ACC112 (cell line): ENCODE data around the gene MTHFR.

Experiments
- H2AFZ ChIP-seq: fragments of 200-600 bp; sonication (generic); one replicate; pipeline ENCODE4 v1.6.0; 2017; ENCODE audit warnings: antibody characterized with exemption, low read length; ENCODE audit not compliant: unreplicated experiment
- H3K27ac ChIP-seq: fragments of 200-600 bp; sonication (generic); 2 replicates; pipeline ENCODE4 v1.5.1; 2014; ENCODE audit warnings: low read depth, mild to moderate bottlenecking, antibody characterized with exemption, low read length, moderate library complexity
- H3K27me3 ChIP-seq: fragments of 200-600 bp; sonication (generic); 2 replicates; pipeline ENCODE4 v1.6.1; 2014; ENCODE audit warnings: mild to moderate bottlenecking, antibody characterized with exemption, low read length, moderate library complexity, mixed read lengths; ENCODE audit not compliant: insufficient read depth
- H3K36me3 ChIP-seq: fragments of 200-600 bp; sonication (generic); 2 replicates; pipeline ENCODE4 v1.6.1; 2016; ENCODE audit warnings: mild to moderate bottlenecking, antibody characterized with exemption, low read length, moderate library complexity, mixed read lengths; ENCODE audit not compliant: insufficient read depth
- H3K4me1 ChIP-seq: fragments of 200-600 bp; sonication (generic); one replicate; pipeline ENCODE4 v1.6.1; 2016; ENCODE audit warnings: low read length, mixed read lengths; ENCODE audit not compliant: insufficient read depth, unreplicated experiment, control insufficient read depth
- H3K4me3 ChIP-seq: fragments of 200-600 bp; sonication (generic); 2 replicates; pipeline ENCODE4 v1.5.1; 2014; ENCODE audit warnings: mild to moderate bottlenecking, low read depth, low read length
- H3K79me2 ChIP-seq: fragments of 200-600 bp; sonication (generic); one replicate; pipeline ENCODE4 v1.6.0; 2016; ENCODE audit warnings: low read length; ENCODE audit not compliant: control insufficient read depth, unreplicated experiment, insufficient read depth

The MTHFR gene

DNA sequence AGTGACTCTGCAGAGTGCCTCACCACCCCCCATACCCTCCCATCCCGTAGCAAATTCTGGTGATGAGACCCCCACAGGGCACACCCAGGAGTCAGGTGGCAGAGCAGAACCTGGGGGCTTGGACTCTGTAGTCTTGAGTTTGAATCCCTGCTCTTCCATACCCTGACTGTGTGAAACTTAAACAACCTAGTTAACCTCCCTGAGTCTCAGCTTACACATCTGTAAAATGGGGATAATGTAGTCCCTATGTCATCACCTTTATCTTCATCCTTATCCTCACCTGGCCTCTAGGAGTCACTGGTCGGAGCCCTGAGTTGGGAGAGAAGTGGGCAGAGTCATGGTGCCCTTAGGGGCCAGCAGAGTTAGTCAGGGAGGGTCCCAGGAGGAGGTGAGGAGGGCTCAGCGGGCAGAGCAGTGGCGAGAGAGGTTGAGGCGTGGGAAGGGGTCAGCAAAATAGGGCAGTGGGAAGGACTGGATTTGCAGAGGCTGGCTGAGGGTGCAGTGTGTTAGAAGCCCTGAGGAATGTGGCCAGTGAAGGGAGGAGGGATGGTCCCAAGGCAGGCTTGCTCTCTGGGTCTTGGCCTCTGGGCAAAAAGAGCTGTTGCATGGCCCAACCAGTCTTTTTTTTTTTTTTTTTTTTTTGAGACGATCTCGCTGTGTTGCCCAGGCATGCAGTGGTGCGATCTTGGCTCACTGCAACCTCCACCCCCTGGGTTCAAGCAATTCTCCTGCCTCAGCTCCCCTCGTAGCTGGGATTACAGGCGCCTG is 25.2 kb downstream of the MTHFR start:
- Histone ChIP-seq H3K27ac (no peak overlapping the region), H3K79me2 (no peaks in the 10 kb centered on the region), H3K4me3 (no peak overlapping the region), H3K4me1 (no peaks in the 10 kb centered on the region), H3K27me3 (no peaks in the 10 kb centered on the region), H2AFZ (no peak overlapping the region), H3K36me3 (no peaks in the 10 kb centered on the region)

DNA sequence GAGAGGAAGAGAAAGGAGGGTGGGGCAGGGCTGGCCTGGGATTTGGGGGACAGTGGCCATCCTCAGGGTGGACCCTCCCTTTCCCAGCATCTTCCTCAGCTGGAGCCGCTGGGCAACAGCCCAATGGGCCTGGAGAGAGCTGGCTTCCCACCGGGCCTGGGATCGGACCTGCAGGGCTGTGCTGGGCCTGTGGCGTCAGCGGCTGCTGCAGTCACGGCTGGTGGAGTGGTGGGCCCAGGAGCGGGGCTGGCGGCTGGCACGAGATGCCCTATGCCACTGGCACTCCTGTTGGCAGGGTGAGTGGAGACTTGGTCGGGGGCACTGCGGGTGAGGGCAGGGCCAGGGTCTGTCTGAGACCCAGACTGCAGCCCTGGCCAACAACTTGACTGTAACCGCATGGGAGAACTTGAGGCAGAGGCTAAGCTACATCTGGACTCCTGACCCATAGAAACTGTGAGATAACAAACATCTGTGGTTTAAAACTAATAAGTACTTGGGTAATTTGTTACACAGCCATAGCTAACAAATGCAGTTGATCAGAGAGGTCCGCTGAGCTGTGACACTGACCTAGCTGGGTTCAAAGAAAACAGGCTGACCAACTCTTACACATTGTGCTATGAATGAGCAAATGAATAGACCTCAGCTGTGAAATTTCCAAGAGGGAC is 25.9 kb downstream of the MTHFR start:
- H3K27me3 ChIP-seq = no peaks in the 10 kb centered on the region
- no peaks in the 10 kb centered on the region for H3K4me1 ChIP-seq
- H3K4me3 ChIP-seq = no peak overlapping the region
- no peak overlapping the region for H2AFZ ChIP-seq
- no peaks in the 10 kb centered on the region for H3K79me2 ChIP-seq
- H3K36me3 ChIP-seq = no peaks in the 10 kb centered on the region
- H3K27ac ChIP-seq = no peak overlapping the region

DNA sequence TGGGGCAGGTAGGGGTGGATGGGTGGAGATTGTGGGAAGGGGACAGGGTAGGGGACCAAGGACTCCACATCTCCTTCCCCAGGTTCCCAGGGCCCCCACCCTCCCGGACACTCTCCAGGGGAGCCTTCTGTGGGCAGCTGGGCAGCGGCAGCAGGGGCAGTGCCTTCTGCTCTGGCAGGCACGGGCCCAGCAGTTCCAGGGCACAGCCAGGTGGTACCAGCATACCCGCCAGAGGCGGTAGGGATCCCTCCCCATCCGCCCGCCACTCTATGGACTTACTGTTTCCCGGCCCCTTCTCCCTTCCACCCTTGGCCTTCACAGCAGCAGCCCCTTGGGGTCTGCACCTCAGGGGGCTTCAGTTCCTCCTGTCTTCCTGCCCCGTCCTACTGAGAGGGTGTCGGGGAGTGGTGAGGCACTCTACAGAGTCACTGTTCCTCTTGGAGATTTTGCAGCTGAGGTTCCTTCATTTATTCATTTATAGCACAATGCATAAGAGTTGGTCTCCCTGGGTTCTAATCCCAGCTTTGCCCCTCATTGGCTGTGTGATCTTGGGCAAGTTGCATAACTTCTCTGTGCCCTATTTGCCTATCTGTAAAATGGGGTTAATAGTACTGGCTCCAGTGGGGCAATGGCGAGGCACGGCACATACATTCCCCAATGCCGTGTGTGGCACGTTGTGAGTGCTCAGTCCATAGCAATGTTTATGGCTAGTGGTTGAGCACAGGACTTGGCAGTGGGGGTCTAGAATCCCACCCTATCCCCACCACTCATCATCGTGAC is 26.7 kb downstream of the MTHFR start:
- Histone ChIP-seq H3K4me3 (no peak overlapping the region), H3K27ac (no peak overlapping the region), H3K36me3 (no peaks in the 10 kb centered on the region), H3K79me2 (no peaks in the 10 kb centered on the region), H3K27me3 (no peaks in the 10 kb centered on the region), H2AFZ (no peak overlapping the region), H3K4me1 (no peaks in the 10 kb centered on the region)

DNA sequence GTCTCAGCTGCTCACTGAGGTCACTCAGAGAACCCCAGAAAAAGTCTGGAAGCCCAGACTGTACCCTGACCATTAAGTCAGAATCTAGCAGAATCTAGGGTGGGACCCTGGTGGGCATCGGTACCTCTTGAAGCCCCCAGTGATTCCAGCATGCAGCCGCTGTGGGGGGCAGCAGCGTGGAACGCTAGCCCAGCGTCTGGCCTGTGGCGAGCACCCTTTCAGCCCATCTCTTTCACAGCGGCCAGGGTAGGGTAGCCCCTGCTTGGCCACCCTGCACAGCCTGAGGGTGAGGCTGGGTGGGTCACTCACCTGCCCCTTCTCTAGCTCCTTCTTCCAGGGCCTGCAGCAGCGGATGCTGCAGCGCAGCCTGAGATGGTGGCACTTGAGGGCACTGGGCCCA is 27.4 kb downstream of the MTHFR start:
- Histone ChIP-seq H3K27ac (no peak overlapping the region), H3K79me2 (no peaks in the 10 kb centered on the region), H2AFZ (no peak overlapping the region), H3K4me3 (no peak overlapping the region), H3K4me1 (no peaks in the 10 kb centered on the region), H3K36me3 (no peaks in the 10 kb centered on the region), H3K27me3 (no peaks in the 10 kb centered on the region)

DNA sequence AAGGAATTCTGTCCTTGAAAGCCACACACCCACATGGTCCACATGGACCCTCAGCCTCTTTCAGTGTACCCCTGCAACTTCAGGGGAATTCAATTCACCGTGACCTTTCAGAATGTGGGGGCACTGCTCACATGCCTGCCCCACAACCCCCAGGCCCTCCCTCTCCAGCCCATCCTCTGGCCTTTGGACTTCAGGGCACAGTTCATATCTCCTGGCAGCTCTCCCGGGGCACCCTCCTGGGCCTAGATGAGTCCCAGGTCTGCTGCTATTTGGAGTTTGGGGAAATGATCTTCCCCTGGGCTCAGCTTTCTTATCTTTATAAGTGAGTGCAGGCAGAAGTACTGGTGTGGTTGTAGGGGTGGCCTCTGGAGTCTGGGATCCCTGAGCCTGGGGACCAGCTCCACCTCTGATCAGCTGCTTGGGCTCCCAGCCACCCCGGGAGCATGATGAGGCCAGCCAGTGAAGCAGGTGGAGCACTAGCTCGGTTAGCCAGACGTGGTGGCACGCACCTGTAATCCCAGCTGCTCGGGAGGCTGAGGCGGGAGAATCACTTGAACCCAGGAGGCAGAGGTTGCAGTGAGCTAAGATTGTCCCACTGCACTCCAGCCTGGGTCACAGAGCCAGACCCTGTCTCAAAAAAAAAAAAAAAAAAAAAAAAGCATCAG is 28.0 kb downstream of the MTHFR start:
- H3K27ac ChIP-seq = no peak overlapping the region
- no peaks in the 10 kb centered on the region for H3K4me1 ChIP-seq
- no peaks in the 10 kb centered on the region for H3K27me3 ChIP-seq
- H3K36me3 ChIP-seq = no peaks in the 10 kb centered on the region
- no peak overlapping the region for H2AFZ ChIP-seq
- no peaks in the 10 kb centered on the region for H3K79me2 ChIP-seq
- H3K4me3 ChIP-seq = no peak overlapping the region

DNA sequence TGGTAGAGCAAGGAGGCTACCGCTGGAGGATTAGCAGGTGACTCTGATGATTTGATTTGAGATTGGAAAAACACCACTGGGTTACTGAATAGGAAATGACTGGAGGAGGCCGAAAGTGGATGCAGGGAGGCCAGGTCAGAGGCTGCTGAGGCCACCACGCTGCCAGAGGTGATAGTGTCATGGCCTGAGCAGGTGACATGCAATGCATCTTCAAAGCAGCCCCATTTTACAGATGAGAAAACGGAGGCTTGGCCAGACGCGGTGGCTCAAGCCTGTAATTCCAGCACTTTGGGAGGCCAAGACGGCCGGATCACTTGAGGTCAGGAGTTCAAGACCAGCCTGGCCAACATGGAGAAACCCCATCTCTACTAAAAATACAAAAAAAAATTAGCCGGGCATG is 31.0 kb downstream of the MTHFR start:
- H3K27me3 ChIP-seq = no peaks in the 10 kb centered on the region
- H3K27ac ChIP-seq = no peak overlapping the region
- no peaks in the 10 kb centered on the region for H3K4me1 ChIP-seq
- H3K4me3 ChIP-seq = no peak overlapping the region
- no peak overlapping the region for H2AFZ ChIP-seq
- H3K36me3 ChIP-seq = no peaks in the 10 kb centered on the region
- no peaks in the 10 kb centered on the region for H3K79me2 ChIP-seq

DNA sequence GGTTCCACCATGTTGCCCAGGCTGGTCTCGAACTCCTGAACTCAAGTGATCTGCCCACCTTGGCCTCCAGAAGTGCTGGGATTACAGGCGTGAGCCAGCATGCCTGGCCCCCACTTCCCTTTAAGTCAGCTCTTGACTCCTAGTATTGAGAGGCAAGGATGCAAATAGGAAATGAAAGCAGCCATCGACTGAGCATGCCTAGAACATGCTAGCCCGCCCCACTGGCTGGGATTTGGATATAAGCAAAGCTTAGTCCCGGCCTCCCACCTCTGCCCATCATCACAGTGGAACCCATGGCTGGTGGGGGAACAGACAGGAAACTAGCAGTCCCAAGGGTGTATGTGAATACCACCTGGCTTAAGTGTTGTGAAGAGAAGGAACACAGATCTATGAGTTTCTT is 33.3 kb downstream of the MTHFR start:
- Histone ChIP-seq H2AFZ (no peak overlapping the region), H3K4me1 (peaks cover 6% of the 10 kb centered on the region), H3K36me3 (no peaks in the 10 kb centered on the region), H3K27me3 (no peaks in the 10 kb centered on the region), H3K27ac (no peak overlapping the region), H3K4me3 (no peak overlapping the region), H3K79me2 (no peaks in the 10 kb centered on the region)

DNA sequence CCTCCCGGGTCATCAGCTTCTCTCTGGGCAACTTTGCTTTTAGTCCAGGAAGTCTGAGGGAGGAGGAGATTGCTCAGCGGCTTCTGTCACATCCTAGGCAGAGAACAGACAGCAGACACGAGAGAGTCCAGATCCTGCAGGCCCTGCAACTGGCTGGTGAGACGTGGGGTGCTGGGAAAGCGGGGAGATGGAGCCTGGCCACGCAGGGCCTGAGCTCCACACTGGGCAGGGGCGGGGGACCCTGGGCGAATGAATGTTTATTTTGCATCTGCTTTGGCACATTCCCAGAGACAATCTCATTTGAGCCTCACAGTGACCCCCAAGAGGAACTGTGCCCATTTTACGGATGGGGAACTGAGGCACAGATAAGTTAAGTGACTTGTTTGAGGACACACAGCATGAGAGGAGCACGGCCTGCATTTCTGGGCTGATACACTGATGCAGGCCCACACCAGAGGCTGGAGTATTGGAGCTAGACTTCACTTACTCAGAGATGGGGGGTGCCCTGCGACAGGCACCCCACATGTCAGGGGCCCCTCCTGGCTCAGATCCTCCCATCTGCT is 34.2 kb downstream of the MTHFR start:
- no peak overlapping the region for H3K27ac ChIP-seq

DNA sequence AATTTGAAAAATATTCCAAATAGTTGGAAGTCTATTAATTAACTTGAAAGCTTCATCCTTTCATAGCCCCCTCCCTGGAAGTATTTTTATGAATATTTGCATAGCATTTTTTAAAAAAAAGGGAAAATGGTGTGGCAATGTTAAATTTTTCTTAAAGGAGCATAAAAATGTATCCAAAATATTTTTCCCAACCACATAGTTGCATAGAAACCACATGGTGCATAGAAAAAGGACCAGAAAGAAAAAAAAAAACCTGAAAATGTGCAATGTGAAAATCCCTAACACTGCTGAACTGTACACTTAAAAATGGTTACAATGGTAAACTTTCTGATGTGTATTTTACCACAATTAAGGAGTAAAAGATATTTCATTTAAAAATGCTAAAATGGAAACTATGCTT is 35.8 kb downstream of the MTHFR start:
- Histone ChIP-seq H3K4me3 (no peak overlapping the region), H3K36me3 (no peaks in the 10 kb centered on the region), H2AFZ (no peak overlapping the region), H3K27me3 (no peaks in the 10 kb centered on the region), H3K27ac (no peak overlapping the region), H3K79me2 (no peaks in the 10 kb centered on the region), H3K4me1 (peaks cover 6% of the 10 kb centered on the region)

More for the DNA sequence above, 34.2 kb downstream of the MTHFR start:
- no peak overlapping the region for H3K4me3 ChIP-seq
- H3K79me2 ChIP-seq = no peaks in the 10 kb centered on the region
- H3K36me3 ChIP-seq = no peaks in the 10 kb centered on the region
- H2AFZ ChIP-seq = no peak overlapping the region
- peaks cover 6% of the 10 kb centered on the region for H3K4me1 ChIP-seq
- H3K27me3 ChIP-seq = no peaks in the 10 kb centered on the region

DNA sequence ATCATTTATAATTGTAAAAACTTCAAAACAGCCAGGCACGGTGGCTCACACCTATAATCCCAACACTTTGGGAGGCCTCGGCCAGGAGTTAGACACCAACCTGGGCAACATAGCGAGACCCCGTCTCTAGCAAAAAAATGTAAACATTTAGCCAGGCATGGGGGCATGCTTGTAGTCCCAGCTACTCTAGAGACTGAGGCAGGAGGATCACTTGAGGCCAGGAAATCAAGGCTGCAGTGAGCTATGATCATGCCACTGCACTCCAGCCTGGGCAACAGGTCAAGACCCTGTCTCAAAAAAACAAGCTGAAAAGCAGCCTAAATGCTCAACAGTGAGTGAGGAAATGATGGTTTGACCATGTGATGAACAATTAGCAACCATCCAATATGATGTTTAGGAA is 36.5 kb downstream of the MTHFR start:
- H3K27ac ChIP-seq = no peak overlapping the region
- no peaks in the 10 kb centered on the region for H3K36me3 ChIP-seq
- H3K4me1 ChIP-seq = peaks cover 6% of the 10 kb centered on the region
- no peaks in the 10 kb centered on the region for H3K79me2 ChIP-seq
- H2AFZ ChIP-seq = no peak overlapping the region
- H3K4me3 ChIP-seq = no peak overlapping the region
- H3K27me3 ChIP-seq = no peaks in the 10 kb centered on the region
